HG03342 (cell line): Measurements from ENCODE around the gene TYK2.
"Not testable (repeated sequence)": the region's sequence is repeated elsewhere in the genome, so short reads cannot be mapped to it uniquely, and the experiment has no call there.

ENCODE experiments used
- ATAC-seq: cut with Tn5 transposase; IDR thresholded peaks from one replicate; pipeline ENCODE4 v1.9.1; 2021; ENCODE audit warnings: mild to moderate bottlenecking, moderate library complexity; ENCODE audit not compliant: unreplicated experiment

The TYK2 gene

DNA sequence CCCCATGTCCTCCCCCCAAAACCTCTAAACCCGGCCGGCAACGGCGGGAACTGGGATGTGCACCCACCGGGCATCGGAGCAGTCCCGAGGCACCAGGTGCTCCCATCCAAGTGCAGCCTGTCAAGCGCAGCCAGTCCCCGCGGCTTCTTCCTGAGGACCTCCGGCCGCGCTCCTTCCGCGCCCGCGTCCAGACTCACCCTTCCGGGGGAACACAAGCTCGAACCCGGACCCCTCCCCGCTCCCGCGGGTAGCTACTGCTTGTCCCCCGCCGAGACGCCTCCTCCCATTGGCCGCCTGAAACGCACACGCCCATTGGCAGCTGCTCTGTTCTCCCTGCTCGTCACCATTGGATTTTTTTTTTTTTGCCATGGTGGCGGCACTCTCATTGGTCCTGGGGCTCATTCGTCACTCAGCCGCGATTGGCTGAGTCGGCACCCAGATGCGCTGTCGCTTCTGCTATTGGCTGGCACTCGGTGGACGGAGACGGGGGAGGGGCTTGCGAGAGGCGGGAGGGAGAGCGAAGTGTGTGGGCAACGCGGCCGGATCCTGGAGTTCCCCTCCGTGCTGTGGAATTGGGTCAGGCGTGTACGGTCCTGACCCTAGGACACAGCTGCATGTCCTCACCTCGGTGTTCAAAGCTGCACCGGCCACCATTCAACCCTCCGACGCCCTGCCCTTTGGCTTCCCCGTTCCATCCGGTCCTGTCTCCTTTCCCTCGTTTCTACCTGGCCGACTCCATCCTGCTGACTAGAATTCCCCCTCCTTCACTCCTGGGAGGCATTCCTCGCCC, at the start of gene TYK2:
Gene TYK2 (minus strand): TSS at position 260 of the 790 bp plus-strand sequence. CDS start 2,166 bp downstream, outside the sequence.
- ATAC-seq: peak; percentile 91

DNA sequence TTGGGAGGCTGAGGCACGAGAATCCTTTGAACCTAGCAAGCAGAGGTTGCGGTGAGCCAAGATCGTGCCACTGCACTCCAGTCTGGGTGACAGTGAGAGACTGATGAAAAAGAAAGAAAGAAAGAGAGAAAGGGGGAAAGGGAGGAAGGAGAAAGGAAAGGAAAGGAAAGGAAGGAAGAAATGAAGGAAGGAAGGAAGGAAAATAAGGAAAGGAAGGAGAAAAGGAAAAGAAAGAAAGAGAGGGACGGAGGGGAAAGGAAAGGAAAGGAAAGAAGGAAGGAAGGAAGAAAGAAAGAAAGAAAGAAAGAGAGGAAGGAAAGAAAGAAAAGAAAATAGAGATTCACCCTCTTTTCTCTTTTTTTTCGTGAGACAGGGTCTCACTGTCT, 48.6 kb upstream of the TYK2 start:
- no peak for ATAC-seq

DNA sequence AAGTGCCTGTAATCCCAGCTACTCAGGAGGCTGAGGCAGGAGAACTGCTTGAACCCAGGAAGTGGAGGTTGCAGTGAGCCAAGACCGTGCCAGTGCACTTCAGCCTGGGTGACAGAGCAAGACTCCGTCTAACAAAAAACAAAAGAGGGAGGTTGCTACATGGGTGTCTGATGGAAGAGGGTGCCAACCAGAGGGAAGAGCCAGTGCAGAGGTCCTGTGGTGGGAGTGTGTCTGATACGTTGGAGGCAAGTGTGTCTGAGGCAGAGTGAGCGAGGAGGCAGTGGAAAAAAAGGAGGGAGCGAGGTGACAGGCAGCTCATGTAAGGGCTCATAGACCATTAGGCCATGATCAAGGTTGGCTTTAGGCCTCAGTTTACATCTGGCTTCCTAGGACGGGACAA, 46.8 kb upstream of the TYK2 start:
- ATAC-seq: no peak

DNA sequence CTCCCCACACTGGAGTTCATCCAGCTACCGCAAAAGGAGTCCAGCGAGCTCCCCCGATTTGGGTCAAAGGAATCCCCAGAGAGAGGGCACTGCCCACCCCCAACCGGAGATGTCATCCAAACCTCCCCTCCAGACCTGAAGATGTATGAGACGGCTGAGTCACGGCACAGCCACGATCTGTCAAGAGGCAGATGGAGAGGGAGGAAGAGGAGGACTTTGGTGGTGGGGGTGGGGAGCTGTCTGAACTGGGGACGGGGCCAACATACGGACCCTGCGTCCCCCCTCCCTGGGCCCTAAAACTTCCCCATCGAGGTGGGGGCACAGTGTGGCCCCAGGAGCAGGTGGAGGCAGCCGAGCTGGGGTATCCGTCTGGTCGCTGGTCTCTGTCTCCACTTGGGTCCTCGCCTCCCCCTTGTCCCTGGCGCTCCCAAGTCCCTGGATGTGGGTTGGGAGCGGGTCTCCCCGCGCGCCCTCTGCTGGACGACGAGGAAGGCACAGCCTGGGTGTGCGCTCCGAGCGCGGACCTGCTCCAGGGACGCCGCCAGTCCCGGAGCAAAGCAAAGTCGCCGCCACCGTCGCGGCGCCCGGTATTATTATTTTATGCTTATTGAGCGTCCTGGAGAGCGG, 43.8 kb upstream of the TYK2 start:
- no peak for ATAC-seq

DNA sequence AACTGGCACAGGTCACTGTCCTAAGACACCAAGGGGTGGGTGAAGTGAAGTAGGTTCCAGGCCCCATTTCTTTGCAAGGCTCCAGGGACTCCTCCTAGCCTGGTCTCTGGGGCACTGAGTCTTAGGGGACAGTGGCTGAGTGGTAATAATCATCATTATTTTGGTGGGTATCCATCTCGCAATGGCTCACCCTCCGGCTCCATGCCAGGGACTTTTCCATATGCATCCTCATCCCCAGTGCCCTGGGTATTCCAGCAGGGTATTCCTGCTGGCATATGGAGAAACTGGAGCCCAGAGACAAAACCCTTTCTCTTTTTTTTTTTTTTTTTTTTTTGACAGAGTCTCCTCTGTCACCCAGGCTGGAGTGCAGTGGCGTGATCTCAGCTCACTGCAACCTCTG, 42.5 kb upstream of the TYK2 start:
- ATAC-seq: no peak

DNA sequence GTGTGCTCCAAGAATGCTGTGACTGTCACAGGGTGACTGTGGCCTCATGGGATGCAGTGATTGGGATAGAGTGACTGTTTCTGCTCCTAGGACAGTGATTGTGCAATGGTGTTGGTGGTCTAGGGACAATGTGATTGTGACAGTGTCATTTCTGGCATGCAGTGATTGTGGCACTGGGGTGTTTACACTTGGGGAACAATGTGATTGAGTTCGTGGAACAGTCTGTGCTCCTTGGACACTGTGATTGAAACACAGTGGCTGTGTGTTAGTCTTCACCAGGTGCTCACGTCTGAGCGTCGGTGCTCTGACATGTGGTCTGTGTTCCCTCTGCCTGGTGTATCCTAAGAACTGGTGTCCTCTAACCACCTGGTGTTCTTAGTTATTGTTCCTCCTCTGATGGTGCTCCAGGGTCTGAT, 41.7 kb upstream of the TYK2 start:
- no peak for ATAC-seq

DNA sequence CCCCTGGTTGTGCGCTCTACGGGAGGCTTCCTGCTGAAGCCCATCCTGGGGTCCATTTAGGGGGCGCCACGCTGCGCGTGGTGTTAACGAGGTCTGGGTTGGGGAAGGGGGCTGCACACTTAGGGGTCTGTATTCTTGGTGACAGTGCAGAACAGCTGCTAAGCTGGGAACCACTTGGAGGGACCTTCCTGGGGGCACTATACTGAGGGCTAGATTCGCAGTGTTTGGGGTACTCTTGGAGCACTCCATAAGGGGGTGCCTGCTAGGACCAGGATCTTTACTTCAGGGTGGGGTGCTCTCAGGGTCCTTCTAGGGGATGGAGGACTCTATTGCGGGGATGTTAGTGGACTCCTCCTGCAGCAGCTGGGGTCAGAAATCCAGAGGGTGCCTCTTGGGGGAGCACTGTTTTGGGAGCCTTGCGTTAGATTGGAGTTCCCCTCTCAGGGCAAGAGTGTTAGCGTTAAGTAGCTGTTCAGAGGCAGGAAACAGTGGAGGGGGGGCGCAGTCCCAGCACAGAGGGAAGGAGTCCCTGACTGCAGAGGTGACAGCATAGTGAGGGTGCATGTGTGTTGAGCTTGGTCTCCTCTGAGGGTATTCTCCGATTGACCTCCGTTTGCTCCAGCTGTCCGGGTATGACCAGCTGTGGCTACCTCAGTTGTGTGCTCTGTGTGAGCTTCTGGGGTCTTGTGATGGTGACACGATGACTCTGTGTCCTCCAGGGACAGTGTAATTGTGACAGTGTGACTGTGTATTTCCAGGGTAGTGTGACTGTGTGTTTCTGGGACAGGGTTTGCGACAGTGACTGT, 41.1 kb upstream of the TYK2 start:
- no peak for ATAC-seq

DNA sequence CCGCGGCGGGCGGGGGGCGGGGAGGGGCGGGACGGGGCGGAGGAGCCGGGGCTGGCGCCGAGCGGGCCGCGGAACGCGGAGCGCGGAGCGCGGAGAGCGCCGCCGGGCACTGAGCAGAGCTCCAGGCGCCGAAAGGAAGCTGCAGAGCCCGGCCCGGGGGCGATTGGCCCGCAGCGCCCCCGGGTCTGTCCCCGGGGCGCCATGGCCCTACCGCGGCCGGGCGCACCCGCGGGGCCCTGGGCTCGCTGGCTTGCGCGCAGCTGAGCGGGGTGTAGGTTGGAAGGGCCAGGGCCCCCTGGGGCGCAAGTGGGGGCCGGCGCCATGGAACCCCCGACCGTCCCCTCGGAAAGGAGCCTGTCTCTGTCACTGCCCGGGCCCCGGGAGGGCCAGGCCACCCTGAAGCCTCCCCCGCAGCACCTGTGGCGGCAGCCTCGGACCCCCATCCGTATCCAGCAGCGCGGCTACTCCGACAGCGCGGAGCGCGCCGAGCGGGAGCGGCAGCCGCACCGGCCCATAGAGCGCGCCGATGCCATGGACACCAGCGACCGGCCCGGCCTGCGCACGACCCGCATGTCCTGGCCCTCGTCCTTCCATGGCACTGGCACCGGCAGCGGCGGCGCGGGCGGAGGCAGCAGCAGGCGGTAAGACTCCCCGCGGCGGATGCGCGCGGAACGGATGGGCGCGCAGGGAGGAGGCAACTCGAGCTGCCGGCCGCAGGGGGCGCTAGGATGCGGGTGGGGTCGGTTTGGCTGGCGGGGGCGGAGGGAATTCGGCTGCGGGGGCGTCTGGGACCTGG, 40.3 kb upstream of the TYK2 start, which contains the start of gene PDE4A:
Gene PDE4A (plus strand): TSS at position 95 of the 796 bp plus-strand sequence. CDS start 227 bp downstream, at position 322.
- no peak for ATAC-seq

DNA sequence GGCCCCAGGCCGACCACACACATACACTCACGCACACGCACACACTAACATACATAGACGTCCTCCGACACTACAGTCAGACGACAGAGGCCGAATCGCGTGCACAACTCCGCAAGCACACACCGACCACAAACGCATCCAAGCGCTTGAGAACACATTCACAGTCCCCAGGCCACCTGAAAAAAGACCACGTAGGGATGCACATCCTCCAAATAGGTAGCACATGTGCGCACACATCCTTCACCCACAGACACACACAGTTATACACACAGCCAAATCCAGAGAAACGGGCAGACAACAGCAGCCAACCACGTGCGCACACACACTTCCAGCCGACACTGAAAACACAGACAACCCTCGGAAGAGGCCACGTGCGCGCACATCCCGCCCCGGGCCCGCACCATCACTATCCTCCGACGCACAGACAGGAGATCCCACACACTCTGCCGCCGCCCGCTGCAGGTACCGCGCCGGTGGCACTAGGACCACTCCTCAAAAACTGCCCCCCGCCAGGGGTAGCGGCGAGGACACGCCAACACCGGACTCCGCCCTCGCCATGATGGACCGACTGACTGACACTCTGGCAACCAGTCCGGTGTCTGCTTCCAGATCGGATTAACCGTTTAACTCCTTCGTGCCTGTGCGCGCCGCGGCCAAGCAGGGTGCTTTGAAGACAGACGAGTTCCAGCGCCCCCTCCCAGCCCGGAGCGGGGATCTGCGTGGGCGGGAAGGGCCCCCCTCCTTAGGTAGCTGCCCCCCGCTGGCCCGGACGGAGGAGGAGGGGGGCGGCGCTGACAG, 39.5 kb upstream of the TYK2 start:
- ATAC-seq: no peak

DNA sequence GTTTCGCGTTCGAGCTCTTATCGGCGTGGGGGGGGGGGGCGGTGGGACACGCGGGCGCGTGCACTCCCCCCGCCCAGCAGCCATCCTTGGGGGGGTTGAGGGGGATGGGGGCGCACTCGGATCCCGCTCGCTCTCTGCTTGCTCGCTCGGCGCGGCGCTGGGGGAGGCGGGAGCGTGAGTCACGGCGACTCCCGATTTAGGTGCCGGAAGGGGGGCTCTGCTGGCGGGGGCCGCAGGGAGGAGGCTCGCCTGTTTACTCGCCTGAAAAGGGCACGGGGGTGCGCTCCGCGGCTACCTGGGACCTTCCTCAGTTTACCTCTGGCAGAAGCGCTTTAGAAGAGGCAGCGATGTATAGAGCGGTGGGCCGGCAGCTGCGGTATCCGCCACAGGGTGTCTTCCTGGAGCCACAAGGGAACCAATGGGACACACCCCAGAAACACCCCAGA, 38.9 kb upstream of the TYK2 start:
- no peak for ATAC-seq

DNA sequence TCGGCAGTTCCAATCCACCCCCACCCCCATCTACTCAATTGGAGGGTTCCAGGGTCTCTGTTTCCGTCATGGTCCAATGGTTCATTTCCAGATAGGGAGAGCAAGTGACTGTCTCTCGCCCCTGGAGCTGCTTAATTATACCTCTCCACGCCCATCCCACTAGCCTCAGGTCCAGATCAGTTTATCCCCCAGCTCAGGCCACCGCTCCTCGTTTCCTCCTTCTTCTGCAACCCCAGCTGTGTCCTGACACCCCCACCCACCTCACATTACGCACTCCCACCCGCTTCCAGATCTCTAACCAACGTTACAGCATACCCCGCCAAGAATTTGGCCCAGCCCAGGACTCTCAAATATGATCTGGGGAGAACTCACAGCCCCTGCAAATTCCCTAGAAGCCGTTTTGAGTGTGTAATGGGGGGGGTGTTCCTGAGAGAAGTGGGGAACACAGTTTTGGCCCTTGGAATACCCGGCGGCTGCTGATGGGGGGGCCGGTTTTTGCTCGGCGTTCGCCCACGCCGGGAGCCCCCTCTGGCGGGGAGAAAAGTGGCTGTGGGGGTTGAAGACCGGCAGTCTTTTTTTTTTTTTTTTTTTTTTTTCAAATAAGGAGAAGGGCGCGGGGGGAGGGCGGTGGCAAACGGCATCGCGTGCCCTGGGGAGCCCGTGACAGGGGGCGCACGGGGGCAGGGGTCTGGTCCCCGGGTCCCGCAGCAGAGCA, 38.3 kb upstream of the TYK2 start:
- no peak for ATAC-seq

DNA sequence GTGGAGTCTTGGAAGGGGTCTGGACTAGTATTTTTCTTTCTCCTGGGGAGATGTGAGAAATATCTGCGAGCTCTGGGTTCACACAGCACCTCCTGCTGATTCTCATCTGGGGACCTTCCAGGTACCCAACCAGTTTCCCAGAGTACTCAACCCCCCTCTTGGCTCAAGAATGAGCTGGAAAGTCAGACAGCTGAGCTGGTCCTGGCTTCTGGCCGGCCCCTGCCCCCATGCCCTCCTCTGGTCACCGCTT, 37.8 kb upstream of the TYK2 start:
- no peak for ATAC-seq

DNA sequence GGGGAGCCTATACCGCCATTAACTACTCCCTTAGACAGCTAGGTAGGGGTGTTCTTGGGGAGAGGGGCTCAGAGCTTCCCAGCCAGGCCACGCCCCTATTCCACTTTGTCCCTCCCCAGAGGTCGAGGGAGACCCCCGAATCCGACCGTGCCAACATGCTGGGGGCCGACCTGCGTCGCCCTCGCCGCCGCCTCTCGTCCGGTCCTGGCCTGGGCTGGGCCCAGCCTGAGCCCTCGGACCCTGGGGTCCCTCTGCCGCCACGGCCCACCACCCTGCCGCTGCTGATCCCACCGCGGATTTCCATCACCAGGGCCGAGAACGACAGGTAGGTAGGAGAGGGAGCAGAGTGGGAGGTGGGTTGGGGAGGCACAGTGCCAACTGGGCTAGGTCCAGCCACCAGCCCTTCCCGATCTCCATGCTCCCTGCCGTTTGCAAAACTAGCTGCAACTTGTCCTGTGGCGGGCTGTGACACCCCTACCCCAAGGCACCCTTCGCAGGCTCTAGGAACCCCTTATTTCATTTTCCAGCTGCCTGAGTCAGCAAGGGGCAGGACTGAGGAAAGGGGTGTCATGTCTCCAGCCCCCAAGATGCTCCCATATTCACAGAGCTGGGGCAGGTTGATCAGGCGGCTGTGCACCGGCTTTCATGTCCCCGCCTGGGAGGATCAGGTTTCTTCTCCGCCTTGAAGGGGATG, 37.3 kb upstream of the TYK2 start:
- ATAC-seq: no peak

DNA sequence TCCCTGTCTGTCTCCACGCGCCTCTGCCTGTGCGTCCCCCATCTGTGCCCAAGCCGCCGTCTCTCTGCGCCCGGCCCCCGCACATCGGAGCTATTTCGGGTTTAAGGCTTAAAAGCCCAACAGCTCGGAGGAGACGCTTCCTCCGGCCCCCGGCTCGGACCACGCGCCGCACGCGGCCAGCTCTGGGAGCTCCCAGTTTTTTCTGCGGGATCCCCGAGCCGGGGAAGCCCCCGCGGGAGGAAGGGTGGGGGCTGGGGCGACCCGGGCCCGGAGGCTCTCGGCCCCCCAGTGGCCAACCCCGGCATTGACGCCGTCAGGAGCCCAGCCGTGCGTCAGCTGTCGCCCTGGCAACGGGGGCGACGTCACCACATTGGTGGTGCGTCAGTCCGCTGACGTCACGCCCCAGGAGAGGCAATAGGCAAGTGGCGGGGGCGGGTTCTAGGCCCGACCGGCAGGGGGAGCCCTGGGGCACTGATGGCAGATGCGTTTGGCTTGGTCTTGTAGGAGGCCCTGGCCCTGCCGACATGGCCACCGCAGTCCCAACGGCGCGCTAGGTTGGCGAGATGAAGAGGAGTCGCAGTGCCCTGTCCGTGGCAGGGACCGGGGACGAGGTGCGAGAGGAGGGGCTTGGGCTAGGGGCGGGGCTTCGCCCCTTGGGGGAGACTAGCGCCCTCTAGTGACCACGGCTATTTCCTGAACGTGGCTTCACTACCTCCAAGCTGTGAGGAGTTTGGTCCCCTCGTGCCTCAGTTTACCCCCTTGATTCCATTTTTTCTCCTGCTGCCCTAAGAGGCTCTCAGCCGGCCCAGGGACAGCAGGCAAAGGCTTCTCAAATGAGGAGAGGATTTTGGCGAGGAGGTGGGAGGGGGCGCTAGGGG, 36.2 kb upstream of the TYK2 start:
- peak; percentile 46 for ATAC-seq

DNA sequence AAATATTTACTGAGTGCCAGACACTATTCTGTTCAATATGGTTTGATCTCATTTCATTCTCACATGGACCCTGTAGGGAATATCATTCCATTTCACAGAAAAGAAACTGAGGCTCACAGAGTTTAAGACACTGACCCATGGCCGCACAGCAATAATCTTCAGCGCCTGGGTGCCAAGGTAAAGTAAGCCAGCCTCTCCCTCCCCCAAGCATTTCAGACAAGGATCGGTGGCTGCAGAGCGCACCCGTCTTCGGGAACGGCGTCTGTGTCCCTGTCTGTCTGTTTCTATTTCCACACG, 35.7 kb upstream of the TYK2 start:
- ATAC-seq: no peak

DNA sequence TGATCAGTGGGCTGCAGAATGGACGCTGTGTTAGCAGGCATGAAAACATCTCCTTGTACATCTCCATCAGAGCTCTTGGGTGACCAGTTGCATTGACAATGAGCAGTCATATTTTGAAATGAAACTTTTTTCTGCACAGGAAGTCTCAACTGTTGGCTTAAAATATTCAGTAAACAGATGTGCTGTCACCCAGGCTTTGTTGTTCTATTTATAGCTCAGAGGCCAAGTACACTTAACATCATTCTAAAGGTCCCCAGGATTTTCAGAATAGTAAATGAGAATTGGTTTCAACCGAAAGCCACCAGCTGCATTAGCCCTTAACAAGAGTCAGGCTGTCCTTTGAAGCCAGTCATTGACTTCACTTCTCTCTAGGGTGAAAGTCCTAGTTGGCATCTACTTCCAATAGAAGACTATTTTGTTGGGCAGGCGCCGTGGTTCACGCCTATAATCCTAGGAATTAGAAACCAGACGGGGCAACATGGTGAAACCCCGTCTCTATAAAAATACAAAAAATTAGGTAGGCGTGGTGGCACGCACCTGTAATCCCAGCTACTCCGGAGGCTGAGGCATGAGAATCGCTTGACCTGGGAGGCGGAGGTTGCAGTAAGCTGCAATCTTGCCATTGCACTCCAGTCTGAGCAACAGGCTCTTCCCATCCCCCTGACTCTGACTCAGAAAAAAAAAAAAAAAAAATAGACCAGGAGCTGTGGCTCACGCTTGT, 32.0 kb upstream of the TYK2 start:
- no peak for ATAC-seq

DNA sequence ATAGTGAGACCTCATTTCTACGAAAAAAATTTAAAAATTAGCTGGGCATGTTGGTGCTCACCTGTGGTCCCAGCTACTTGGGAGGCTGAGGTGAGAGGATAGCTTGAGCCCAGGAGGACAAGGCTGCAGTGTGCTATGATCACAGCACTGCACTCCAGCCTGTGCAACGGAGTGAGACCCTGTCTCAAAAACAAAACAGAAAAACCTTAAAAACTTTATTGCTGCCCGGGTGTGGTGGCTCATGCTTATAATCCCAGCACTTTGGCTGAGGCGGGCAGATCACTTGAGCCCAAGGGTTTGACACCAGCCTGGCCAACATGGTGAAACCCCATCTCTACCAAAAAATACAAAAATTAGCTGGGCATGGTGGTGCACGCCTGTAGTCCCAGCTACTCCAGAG, 30.9 kb upstream of the TYK2 start:
- not testable (repeated sequence) for ATAC-seq
